K562 (cell line): Measurements from ENCODE around the gene TRIM45. TPM values are rescaled to one million over a fixed set of nuclear protein-coding genes. Genes with fewer than 3 reads are reported as not detected.

Experiments
- DEAF1 ChIP-seq: fragments of 450-650 bp; formaldehyde crosslinking; IDR thresholded peaks from 2 replicates; pipeline ENCODE4 v1.4.0; 2020; ENCODE audit warnings: mild to moderate bottlenecking, moderate library complexity
- ESRRA ChIP-seq: fragments of 450-650 bp; IDR thresholded peaks from 2 replicates; pipeline ENCODE4 v1.6.1; 2014; ENCODE audit warnings: low read depth, mild to moderate bottlenecking, moderate library complexity, borderline replicate concordance
- IRF2 ChIP-seq: sonication (generic); formaldehyde crosslinking; IDR thresholded peaks from 2 replicates; pipeline ENCODE4 v1.8.1; 2022; ENCODE audit warnings: mild to moderate bottlenecking, missing genetic modification reagents
- NFATC3 ChIP-seq: fragments of 450-650 bp; IDR thresholded peaks from 2 replicates; pipeline ENCODE4 v1.6.1; 2017; ENCODE audit warnings: mild to moderate bottlenecking
- POLR2AphosphoS5 ChIP-seq: IDR thresholded peaks from 2 replicates; pipeline ENCODE4 v1.6.1; 2011; ENCODE audit warnings: mild to moderate bottlenecking, low read depth, low read length, moderate library complexity; ENCODE audit not compliant: control insufficient read depth, insufficient read depth
- RAD21 ChIP-seq, 2 experiments: fragments of 250-450 bp in 1 of 2; fragments of 450-650 bp in 1 of 2; sonication (Bioruptor Pico) in 1 of 2; formaldehyde crosslinking in 1 of 2; IDR thresholded peaks in 1 of 2; conservative IDR thresholded peaks in 1 of 2; 2 replicates each; pipeline versions ENCODE4 v1.4.0 to v1.8.0; 2020 to 2022; ENCODE audit warnings: mild to moderate bottlenecking in 2 of 2, moderate library complexity in 1 of 2
- SAP30 ChIP-seq: fragments of 200-600 bp; sonication (generic); IDR thresholded peaks from 2 replicates; pipeline ENCODE4 v1.6.1; 2012; ENCODE audit warnings: borderline replicate concordance, low read depth, mild to moderate bottlenecking, moderate library complexity, low read length, control low read depth, inconsistent platforms; ENCODE audit not compliant: insufficient read depth, poor library complexity, severe bottlenecking
- STAG1 ChIP-seq: sonication (generic); formaldehyde crosslinking; IDR thresholded peaks from 2 replicates; pipeline ENCODE4 v1.5.0; 2020; ENCODE audit warnings: missing genetic modification reagents, borderline replicate concordance
- TSC22D4 ChIP-seq: fragments of 450-650 bp; IDR thresholded peaks from 2 replicates; pipeline ENCODE4 v1.6.1; 2016; ENCODE audit warnings: missing genetic modification characterization, missing biosample characterization, control low read depth
- ZFP1 ChIP-seq: fragments of 450-650 bp; formaldehyde crosslinking; IDR thresholded peaks from 2 replicates; pipeline ENCODE4 v1.4.0; 2020; ENCODE audit warnings: mild to moderate bottlenecking, mixed read lengths
- ZNF24 ChIP-seq: fragments of 450-650 bp; IDR thresholded peaks from 2 replicates; pipeline ENCODE4 v1.6.1; 2016
- polyA plus RNA-seq, 8 experiments: library from polyadenylated mRNA; depleted of rRNA in 4 of 8; stranded (reverse) in 5 of 8; unstranded in 3 of 8; fragments of >200 nt; fragmentation: Nextera tagmentation in 2 of 8; fragmentation: Illumina TruSeq in 1 of 8; extraction: Ambion mirVana in 2 of 8; extraction: Trizol in 1 of 8; gene quantifications; 2 replicates each; pipeline versions ENCODE4 v1.2.1 to v1.2.3, GENCODE V29; 2011 to 2014; ENCODE audit warnings: inconsistent platforms in 1 of 8, missing spikeins in 1 of 8
- total RNA-seq, 7 experiments: library from RNA; depleted of rRNA in 6 of 7; stranded (reverse); fragments of >200 nt in 6 of 7; fragmentation: Illumina TruSeq in 2 of 7; extraction: Trizol in 2 of 7; gene quantifications; 2 replicates each; pipeline versions ENCODE4 v1.2.1 to v1.2.3, GENCODE V29; 2011 to 2021; ENCODE audit warnings: low replicate concordance in 1 of 7

TRIM45 gene
- total and polyA plus RNA-seq, 9 of the 15 experiments (the other 6 are each of a cell fraction or from before 2014, with no cell fraction given): 1.9 to 6.2 (median 3.6) TPM

GRCh38 chr1:117067533-117068370 is 53.8 kb downstream of the TRIM45 start (continued):
- no peak for TF ChIP-seq SAP30
- no peak for TF ChIP-seq ZFP1 (CRISPR knock-in tag)
- TF ChIP-seq ESRRA: 0 out of 2 replicates have a peak, but pooled peaks have one; percentile 24
- peak; percentile 86; the same call in 1 of the 2 replicates for TF ChIP-seq STAG1
- no peak for TF ChIP-seq POLR2AphosphoS5
- TF ChIP-seq ZNF24: no peak
- no peak for TF ChIP-seq NFATC3
- peak; percentile 89 for TF ChIP-seq DEAF1 (CRISPR knock-in tag)
- TF ChIP-seq IRF2 (CRISPR knock-in tag): no peak
- TF ChIP-seq RAD21 (CRISPR knock-in tag; conservative IDR thresholded peaks at IDR 0.05 in 1 of 2, IDR thresholded peaks at IDR 0.05 in 1 of 2): peak; percentile 95
- no peak for TF ChIP-seq TSC22D4 (tag)
